Femur (tissue), 1 donor: ENCODE measurements around the gene OR5M8.

Experiments
- DNase-seq: peaks from one replicate; pipeline ENCODE4 v3.0.0-alpha.2; 2017

Gene OR5M8

DNA sequence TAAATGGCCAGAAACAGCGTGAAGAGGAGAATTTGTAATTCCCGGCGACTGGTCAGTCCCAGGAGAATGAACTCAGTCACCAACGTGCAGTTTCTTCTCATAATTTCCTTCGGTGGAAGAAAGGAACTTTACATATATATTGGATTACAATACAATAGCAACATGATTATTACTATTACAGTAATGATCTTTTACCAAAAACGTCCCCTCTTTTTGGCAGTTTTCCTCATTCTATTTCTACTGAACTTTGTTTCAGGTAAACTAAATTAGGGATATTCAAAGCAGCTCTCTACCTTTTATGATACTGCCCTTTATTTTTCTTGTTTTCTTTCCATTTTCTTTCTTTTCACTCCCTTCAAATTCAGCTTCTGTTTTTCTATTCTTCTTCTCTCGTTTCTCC is at the start of gene OR5M8:
Gene OR5M8, minus strand, starts transcription at position 101 of the 400 bp plus-strand sequence. Its CDS starts 0 bp downstream, at position 101.
- DNase-seq = no peak

DNA sequence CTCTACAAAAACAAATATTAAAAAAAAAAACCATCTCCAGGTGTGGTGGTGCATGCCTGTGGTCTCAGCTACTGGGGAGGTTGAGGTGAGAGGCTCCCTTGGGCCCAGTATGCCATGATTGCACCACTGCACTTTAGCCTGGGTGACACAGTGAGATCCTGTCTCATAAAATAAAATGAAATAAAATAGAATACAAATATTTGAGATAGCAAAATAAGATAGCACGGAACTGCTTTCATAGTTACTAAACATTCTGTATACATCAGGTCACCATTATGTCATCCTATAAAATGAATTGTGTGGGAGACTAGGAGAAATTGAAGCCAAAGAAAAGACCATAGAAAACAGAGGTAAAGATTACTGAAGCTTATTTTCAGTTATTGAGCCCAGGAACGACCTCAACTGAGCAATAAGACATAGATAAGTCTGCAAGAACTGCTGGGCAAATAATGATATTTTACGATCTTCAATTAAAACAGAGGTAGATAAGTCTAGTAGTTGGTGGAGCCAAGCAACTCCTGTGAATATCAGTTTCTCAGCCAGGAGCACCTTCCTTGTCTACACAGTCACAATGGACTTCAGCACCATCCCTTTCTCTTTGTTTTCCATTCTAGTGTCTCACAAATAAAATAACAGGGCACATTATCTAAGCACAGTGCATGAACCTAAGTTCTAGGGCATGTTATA is 42.0 kb upstream of the OR5M8 start:
- DNase-seq = no peak

DNA sequence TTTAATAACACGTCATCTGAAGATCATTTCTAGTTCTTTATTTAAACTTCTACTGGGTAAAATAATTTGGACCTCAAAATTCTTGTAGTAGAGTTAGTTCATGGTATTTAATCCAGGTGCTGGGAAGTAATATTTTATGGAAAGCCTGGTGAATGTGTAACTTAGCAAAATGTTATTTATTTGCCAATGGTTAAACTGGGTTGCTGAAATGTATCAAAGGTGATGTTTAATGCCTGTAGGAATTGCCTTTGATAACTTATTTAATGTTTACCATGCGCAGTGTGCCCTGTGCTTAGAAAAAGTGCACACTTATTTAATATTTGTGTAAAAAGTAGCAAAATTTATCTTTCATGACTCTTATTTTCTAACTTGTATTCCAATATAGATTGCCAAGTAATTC is 40.7 kb upstream of the OR5M8 start:
- no peak for DNase-seq

DNA sequence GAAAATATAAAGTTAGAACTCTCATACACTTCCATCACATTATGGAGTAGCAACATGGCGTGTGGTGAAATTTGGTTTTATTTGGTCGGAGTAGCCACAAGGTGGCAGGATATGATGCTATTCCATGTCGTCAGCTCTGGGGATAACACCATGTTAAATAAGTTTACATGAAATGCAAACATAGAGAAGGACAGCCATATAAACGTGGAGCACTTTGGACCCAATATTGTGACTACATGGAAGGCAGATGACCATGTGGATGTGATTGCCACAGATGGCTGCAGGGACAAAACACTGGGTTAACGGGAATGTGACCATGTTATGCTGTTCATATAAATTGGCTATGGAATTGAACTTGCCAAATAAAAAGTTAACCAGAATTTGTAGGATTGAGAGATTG is 30.8 kb upstream of the OR5M8 start:
- no peak for DNase-seq

DNA sequence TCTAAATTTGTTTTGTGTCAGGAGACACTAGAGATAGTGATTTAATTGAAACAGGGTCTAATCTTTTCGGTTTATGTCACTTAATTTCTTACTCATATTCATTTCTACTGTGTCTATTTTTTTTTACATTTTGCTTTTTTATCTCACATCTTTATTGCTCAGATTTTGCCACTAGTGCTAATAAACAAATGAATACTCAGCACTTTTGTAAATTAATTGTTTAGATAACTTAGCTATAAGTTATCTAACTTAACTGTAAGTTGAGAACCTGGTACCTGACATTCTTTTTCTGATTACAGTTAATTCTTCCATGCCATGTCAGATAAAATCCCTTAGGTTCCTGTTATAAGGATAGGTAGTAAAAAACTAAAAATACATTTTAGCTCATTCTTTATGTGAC is 22.1 kb upstream of the OR5M8 start:
- DNase-seq = no peak

DNA sequence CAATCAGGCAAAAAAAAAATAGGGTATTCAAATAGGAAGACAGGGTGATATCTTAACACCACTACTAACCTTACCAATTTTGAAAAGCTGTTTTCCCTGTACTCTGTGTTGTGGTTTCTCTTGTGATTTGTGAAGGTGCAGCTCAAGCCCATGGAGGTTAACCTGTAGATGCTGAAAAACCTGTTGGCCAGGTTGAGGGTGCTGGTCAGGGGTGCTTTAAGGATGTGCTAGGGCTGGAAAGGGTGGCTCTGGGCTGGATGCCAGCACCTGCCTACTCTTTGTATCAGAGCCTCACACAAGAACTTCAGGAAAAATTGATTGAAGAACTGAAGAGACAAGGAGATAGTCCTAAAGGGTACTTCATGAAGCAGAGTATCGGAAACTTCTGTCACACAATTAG is 18.3 kb upstream of the OR5M8 start:
- no peak for DNase-seq

DNA sequence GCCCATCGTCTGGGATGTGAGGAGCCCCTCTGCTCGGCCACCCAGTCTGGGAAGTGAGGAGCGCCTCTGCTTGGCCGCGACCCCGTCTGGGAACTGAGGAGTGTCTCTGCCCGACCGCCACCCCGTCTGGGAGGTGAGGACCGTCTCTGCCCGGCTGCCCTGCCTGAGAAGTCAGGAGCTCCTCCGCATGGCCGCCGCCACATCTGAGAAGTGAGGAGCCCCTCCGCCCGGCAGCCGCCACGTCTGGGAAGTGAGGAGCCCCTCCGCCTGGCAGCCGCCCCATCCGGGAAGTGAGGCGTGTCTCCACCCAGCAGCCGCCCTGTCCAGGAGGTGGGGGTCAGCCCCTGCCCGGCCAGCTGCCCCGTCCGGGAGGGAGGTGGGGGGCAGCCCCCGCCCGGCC is 5.8 kb upstream of the OR5M8 start:
- no peak for DNase-seq

DNA sequence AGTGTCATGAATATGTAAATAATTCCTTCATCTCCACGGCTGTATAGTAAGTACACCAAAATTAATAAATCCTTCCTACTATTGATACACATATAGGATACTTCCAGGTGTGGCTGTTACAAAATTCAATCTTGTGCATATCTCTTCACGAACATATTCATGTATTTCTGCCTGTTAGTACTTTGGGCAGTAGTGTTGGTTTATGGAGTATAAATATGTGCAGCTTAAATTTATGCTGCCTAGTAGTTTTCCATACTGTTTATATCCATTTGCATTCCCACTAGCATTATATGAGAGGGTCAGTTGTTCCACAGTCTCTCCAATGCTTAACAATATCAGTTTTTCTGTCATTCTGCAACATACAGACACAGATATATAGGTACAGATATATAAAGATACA is 3.9 kb upstream of the OR5M8 start:
- no peak for DNase-seq

DNA sequence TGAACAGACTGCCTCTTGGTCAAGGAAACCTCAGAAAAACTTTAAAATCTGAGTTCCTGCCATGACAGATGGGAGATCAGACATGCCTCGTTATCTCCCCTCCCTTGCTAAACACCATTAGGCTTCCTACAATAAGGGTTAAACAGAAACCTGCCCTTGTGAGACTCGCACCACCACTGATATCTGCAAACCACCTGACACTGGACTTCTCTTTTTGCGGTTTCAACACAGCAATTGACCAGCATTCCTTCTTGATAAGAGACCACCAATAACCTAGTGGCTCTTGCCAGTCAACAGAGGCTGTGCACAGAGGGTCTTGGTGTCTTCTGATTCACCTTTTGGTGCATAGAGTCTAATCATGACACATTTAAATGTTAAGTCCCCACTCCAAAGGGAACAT is 4.4 kb downstream of the OR5M8 start:
- DNase-seq = no peak

DNA sequence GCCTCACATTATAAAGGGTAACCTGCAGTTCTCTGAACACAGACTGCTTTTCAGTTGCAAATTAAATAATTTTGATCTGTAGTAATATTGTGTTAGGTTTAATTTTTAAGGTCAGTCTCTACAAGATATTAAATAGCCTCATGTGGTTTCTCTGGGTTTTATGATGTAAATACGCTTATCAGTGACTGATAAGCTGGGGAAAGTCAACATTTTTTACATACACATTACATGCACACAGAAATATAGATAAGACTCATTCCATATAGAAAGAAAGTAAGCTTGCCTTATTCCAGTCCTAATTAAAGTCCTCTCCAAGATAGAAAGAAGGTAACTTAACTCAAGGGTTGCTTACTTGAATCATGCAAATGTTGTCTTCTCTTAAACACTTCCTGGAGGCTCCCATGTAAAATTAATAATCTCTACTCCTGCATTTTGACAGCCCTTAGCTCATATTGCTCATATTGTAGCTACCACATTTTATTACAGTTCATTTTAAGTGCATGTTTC is 16.4 kb downstream of the OR5M8 start:
- no peak for DNase-seq

DNA sequence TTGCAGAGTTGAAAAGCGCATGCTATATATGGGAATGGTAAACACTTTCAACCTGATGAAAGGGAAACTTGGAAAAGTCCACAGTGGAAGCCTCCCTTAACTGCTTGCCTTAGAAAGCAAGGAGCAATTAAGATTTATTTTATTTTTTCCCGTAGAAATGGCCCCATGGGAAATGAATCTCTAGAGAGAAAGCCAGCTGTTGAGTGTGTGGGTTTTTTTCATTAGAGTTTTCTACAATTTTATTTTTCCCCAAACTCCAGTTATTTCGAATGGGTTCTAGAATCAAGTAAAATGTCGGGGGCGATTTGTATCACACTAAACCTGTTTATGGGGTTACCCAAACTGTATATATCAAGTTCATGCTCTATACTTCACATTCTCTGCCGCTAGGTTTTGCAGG is 17.9 kb downstream of the OR5M8 start, which contains the start of gene OR5M3:
Gene OR5M3, minus strand, starts transcription at position 101 of the 400 bp plus-strand sequence. CDS start 2,855 bp downstream, outside the sequence.
- no peak for DNase-seq

DNA sequence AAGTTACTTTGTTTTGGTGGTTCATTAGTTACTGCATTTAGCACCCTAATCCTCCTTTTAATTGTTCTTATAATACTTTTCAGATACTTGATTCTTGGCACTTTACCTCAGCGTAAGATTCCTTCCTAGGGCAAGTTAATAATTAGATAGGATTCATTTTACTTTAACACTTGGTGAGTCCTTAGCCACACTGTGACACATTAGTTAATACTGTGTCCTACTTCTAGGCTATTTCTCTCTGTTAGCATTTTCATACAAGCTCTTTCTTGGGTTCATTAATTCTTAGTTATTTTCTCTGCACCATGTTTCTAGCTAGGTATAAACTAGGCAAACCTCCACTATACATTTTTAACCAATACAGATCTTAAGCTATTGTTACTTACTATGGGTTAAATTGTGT is 34.1 kb downstream of the OR5M8 start:
- DNase-seq = no peak

DNA sequence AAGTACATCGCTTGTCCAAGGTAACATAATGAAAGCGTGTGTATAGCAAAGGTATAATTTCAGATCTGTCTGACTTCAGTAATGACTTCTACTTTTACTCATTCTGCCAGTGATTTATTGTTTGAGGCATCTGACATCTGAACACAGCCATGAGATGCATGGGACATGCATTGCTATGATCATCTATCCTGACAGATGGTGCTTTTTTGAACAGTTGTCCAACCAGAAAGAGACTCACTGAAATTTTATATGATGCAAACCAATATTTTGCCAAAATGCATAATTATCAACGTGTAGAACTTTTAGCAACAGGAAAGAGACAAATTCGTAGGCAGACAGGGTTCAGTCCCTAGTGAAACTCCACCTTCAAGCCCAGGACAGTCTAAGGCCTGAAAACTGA is 37.6 kb downstream of the OR5M8 start:
- DNase-seq = no peak
